HG03280 (cell line): ENCODE data around the gene SCGB3A2.
"Not testable (repeated sequence)": the region's sequence is repeated elsewhere in the genome, so short reads cannot be mapped to it uniquely, and the experiment has no call there.

Source experiments
- ATAC-seq: cut with Tn5 transposase; IDR thresholded peaks from one replicate; pipeline ENCODE4 v1.9.1; 2021; ENCODE audit warnings: mild to moderate bottlenecking, moderate library complexity; ENCODE audit not compliant: unreplicated experiment

SCGB3A2 gene

DNA sequence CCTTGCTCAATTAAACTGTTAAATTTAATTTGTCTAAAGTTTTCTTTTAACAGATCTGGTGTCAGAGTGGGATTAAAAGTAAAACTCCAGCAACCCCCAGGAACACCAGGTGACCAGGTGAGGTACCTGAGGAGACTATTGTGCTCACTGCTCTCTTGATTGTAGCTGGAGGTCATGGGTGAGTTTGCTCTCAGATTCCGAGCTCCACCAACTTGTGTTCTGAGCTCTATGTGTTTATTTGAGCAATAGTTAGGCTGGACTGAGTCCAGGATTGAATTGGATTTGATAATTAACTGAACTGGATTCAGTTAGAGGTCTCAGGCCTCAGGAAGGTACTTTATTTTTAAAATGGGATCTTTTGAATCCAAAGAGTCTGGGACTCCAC lies 17.9 kb upstream of the SCGB3A2 start:
- ATAC-seq: no peak

DNA sequence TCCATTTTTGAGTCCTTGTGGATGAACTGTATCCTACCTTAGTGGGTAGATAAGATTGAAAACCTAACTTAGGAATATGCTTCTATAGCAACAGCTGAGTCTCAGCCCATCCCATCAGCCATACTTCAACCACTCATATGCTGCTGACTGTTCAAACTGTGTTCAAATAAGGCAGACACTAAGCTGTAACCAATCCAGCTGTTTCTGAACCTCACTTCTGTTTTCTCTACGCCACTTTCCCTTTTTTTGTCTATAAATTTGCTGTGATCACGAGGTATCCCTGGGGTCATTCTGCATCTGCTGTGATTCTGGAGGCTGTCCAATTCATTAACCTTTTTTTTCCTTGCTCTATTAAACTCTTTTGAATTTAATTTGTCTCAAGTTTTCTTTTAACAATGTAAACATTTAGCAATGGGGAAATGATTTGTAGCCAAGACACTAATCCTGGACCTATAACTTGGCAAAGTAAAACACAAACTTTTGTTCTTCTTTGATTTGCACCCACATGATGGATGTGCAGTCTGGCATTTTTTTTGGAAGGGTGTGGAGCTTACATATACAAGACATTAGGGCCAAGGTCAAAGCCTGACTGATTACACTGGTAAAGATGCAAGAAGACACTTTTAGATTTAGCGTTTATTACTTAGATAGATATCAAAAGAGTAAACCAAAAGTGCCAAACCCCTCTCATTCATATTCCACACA lies 14.9 kb upstream of the SCGB3A2 start:
- ATAC-seq: no peak

DNA sequence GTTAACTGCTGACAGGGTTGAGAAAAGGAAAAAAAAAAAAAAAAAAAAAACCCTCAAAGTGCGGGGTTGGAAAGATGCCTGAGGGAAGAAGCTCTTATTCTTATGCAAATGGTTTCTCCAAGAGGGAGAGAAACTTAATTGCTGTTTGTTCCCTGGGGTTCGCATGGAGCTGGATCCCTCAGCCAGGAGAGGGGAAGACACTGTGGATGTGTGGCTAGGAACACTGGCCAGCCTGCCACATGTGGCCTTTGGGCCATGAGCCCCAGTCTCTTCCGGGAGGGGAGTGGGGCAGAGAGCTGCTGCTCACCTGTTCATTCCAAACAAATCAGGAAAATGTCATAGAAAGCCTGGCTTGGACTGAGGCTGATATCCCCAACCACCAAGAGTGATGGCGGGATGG lies 9.4 kb upstream of the SCGB3A2 start:
- no peak for ATAC-seq

DNA sequence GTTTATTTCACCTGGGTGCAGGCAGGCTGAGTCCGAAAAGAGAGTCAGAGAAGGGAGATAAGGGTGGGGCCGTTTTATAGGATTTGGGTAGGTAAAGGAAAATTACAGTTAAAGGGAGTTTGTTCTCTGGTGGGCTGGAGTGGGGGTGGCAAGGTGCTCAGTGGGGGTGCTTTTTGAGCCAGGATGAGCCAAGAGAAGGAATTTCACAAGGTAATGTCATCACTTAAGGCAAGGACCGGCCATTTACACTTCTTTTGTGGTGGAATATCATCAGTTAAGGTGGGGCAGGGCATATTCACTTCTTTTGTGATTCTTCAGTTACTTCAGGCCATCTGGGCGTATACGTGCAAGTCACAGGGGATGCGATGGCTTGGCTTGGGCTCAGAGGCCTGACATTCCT lies 8.6 kb upstream of the SCGB3A2 start:
- ATAC-seq: not testable (repeated sequence)

DNA sequence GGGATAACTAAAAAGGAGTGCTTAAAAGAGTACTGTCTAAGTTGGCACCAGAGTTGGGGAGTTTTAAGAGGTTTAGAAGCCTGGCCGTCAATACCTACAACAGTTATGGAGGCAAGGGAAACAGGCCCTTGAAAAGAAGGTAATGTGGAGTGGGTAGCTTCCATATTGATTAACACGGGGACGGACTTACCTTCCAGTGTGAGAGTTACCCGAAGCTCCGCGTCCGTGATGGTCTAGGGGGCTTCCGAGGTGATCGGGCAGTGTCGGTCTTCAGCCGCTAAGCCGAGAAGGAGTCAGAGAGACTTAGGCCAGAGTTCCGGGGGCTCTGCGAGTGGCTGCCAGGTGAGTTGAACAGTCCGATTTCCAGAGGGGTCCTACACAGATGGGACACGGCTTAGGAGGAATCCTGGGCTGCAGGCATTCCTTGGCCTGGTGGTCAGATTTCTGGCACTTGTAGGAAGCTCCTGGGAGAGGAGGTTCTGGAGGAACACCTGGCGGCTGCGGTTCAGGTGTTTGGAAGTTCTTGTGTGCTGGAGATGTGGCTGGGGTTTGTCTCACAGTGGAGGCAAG lies 6.4 kb upstream of the SCGB3A2 start:
- ATAC-seq: not testable (repeated sequence)

DNA sequence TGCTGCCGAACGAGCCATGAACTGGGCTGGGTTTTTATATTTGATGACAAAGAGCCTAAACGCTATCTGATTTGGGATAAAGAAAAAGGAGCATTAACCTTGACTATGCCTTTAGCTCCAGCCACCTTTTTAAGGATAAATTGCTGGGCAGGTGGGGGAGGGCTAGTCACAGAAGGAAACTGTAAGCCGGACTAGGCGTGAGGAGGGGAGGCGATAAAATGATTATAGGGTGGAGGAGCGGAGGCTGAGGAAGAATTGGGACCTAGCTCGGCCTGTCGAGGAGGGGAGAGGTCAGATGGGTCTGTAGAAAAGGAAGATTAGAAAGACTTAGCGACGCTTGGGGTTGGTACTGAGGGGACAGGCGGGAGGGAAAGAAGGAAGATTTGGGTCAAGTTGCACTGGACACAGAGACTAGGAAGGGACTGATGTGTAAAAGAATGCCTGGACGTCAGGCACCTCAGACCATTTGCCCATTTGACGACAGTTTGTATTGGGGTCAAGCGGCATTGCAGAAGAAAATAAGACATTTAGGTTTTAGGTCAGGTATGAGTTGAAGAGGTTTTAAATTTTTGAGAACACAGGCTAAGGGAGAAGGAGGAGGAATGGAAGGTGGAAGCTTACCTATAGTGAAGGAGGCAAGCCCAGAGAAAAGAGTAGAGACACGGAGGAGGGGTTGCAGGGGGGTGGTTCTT lies 5.6 kb upstream of the SCGB3A2 start:
- ATAC-seq: not testable (repeated sequence)

DNA sequence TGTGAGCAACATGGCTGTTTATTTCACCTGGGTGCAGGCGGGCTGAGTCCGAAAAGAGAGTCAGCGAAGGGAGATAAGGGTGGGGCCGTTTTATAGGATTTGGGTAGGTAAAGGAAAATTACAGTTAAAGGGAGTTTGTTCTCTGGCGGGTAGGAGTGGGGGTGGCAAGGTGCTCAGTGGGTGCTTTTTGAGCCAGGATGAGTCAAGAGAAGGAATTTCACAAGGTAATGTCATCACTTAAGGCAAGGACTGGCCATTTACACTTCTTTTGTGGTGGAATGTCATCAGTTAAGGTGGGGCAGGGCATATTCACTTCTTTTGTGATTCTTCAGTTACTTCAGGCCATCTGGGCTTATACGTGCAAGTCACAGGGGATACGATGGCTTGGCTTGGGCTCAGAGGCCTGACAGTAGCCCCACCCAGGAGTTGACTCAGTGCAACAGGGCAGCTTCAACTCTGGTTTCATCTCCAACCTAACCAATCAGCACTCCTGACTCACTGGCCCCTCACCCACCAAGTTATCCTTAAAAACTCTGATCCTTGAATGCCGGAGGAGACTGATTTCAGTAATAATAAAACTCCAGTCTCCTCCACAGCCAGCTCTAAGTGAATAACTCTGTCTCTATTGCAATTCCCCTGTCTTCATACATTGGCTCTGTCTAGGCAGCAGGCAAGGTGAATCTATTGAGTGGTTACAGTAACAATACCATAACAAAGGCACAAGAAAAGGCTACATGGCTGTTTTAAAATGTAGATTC lies 4.2 kb upstream of the SCGB3A2 start:
- ATAC-seq: not testable (repeated sequence)

DNA sequence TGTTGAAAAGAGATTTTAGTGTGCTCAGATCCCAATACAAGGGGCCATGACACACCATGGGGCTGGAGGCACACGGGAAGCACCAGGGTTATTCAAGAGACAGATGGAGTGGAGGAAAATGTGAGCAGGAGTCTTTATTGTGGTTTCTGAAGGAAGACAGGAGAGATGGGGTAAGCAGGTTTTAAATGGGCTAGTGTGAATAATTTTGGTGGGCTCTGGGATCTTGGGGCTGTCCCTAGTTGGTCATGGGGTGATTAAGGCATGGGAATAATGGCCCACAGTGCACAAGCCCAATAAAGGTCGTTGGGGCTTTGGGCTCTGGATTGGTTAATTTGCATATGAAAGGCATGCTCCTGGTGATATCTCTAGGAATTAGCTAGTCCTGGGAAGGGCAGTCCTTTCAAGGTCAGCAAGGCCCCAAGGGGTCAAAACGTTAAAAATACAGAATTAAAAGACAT lies 3.6 kb upstream of the SCGB3A2 start:
- no peak for ATAC-seq

DNA sequence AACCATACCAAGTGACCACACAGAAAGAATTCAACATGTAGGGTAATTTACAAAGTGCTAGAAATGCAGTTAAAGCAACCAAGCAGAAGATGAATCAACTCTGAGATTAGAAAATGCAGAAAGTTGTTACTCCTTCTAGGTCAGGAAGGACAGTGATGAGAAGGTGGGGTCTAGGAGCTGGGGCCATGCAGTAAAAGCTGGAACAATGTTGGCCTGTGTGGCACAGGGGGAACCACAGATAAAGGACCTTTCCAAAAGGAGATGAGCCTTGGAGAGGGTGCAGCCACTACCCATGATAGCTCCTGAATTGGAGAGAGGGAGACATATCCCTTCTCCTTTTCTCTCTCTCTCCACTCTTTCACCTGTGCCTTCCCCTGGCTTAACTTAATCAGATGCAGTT lies 2.4 kb upstream of the SCGB3A2 start:
- ATAC-seq: no peak

DNA sequence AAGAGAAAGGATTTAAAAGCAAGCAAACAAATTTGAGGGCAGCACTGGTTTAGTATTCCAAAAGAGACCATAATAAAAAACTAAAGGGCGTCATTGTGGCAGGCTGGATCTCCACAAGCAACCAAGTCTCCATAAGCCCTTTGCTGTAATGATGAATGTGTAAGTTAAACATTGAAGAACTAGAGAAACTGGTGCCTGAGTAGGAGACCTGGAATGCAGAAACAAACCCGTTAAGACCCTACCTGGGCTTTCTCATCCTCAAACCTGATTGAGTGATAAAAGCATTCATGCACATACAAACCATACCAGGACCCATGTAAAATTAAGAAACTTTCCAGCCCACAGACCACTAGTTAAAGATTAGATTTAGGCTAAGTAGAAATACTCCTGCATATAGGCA lies 1.9 kb upstream of the SCGB3A2 start:
- no peak for ATAC-seq

DNA sequence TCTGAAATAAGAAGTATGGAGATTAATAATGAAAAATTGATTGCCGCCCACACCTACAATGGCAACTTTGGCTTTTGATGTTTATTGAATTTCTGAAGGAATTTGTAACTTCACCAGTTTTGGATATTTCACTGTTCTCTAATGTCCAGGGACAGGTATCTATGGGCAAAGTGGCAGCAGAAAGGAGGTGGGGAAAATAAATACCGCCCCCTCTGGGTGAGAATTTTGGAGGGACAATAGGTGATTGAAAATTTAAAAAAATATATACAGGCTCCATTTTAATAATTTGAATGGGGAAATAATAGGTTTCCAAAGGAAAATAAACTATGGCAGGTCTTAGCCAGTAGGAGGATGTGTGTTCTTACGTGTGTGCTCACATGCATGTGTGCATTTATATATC lies 1.3 kb downstream of the SCGB3A2 start:
- ATAC-seq: no peak

DNA sequence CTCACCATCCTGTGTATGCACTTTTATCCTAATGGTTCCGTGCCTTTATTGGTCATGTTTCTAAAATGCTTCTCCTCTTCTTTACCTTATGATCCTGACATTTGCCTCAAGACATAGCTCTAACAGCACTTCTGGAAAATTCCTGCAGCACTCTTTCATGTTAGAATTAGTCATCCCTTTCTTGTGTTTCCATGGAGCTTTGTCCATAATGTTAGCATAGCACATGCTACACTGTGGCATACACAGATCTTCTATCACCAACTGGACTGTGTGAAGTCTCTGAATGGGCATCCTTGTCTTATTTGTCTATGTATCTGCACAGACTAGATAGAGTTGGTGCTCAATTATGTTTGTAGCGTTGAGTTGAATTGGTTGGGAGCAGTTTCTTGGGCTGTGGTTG lies 2.0 kb downstream of the SCGB3A2 start:
- ATAC-seq: no peak

DNA sequence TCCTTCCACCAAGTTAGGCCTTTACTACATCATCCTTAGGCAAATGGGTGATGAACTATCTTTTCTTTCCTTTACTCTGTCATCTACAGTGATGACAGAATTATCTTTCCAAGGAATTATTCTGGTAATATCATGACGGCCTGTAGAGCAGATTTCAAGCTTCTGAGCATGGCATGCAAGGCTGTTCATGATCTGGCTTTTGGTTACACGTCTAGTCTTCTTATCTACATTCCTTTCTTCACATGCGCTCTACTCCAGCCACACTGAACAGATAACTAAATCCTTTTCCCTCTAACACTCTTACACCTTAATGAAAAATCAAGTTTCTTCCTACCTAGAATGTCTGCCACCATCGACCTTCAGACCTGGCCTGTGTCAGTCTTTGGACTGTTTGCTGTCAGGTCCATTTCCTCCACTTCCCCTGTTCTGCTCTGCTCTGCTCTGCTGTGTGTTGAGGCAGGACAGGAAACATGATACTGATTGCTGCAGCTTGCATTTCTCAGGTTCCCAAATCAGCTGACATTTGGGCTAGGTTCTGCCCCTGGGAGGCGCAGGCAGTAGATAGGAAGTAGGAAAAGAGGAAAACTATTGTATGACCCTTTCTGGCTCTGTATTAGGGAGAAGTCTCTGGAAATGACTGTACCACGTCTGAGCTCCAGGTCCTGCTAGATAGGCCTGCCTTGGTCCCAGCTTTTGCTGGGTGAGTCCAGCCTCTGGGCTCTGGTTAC lies 4.2 kb downstream of the SCGB3A2 start:
- ATAC-seq: no peak

DNA sequence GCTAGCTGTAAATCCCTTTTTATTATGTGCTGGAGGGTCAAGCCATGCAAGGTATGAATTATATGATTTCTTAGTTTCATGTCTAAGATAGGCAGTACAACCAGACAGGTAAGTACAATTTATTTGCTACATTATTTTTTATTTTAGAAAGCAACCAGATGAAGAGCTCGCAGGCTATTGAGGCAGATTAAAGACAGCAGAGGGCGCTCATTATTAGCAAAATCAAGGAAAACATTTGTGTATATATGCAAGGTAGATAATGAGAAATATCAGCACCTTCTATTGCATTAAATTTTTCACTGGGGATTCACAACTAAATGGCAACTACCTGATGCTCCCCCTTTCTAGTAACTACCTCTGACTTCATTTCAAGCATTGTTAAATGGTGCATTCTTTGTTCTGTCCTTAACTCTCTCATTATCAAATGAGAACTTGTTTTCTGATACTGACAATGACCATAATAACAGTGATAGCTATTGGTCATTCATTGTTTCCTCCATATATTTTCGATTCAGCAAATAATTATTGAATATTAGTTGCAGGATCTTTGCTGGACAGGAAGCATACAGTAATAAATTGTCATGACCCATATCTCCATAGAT lies 8.6 kb downstream of the SCGB3A2 start:
- ATAC-seq: no peak

DNA sequence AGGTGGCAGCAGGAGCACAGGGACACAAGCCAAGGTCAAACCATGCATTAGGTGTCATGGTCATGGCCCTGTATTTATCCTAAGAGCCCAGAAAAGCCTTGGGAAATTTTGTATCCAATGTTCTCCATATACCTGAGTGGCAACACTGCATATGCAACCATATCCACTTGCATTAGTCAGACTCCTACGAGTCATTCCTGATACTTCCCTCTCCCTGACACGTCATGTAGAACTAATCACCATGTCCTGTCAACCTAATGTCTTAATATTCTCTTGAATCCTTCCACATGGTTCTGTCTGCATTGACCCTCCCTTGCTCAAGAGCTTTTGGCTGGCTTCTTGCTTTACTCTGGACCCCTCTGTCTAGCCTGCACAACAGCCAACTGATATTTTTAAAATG lies 9.4 kb downstream of the SCGB3A2 start:
- ATAC-seq: no peak

DNA sequence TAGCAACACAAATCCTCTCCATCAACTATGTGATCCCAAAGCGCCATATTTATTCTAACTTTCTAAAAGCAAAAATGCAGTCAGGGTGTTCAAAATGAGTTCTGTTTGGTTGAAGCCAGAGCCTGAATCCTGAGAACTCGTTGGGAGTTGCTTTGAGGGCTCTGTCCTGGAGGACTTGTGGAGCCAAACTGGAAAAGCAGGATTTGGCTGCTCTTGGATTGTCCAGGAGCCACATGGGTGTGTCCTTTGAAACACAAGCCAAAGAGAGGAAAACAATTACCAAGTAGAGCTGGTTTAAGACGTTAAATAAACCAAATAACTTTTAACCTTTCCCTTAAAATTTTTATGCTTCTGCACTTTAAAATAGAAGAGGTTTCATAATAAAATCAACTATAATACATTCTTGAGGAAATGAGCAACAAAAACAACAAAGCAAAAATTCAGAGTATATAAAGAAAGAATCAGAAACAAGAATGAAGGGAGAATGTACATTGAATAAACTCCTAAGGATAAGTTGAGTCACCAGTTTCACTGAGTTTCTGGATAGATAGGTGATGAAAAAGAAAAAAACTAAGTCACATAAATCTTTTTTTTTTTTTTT lies 14.3 kb downstream of the SCGB3A2 start:
- ATAC-seq: no peak

DNA sequence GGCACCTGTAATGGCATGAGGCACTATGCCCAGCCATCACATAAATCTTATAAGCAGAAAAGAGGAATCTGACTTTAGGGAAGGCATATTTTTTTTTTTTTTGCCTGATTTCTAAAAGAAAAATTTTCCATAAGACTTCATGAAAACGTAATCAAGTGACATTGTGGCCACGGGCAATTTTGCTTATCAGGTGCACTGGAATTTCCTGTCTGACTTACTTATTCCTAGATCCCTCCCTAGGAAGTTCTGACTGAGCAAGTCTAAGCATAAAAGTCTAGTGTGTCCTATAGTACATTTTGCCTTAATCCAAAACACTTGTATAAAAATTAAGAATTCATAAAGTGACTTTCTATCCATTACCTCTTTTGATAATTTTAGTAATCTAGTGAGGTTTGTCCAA lies 15.3 kb downstream of the SCGB3A2 start:
- no peak for ATAC-seq

DNA sequence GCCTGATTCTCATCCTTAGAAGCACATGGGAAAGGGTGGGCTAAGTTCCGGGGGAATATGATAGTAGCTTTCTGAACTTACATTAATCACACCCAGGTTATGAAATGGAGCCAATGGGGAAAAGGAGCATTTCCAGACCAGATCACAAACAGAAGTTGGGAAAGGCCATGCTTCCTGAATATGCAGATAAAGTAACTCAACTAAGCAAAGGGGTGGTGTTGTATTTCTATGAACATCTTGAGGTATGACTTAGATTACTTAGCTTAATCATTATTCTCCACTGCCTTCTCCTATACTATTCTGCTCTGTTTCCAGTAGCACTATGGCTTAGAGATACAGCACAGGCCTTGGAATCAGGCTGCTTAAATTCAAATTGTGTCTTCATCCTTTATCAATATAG lies 17.4 kb downstream of the SCGB3A2 start:
- ATAC-seq: no peak

DNA sequence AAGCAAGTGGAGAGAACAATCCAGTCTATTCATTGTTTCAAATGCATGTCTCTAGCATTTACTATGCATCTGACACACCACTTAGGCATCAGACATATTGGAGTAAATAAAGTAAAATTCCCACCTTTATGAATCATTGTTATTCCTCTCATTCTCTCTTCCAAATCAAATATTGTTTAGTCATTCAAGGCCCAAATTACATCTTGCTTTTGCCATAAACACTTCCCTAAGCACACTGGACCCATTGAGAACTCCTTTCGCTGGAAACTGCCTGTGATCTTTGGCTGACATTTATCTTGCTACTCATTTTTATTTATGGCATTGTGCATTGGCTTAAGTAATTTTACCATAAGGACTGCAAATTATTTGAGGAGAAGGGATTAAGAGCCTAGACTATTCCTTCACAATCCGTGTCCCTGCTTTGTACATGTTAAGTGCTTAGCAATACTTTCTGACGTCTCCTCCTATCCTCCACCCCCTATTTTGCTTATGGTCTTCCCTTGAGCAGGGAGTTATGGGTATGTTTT lies 20.4 kb downstream of the SCGB3A2 start:
- ATAC-seq: no peak

DNA sequence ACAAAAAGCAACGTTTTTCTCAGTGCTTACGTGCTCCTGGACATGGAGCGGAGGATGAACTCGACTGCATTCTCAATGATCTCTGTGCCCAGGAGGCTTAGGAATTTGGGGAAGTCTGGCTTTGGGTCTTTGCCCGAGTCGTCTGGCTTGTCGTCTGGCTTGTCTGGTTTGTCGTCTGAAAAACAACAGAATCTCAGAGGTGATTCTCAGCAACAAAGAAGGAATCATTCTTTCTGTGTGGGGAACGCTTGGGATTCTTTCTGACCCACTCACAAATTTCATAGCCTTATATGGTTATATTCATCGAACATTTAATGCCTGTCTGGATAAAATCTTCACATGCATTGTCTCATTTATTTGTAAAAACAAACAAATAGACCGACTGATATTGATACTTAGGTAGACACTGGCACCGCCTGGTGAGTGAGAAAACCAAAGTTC lies 23.1 kb downstream of the SCGB3A2 start:
- ATAC-seq: no peak
